ENCODE data around the gene OCRL.
A peak's percentile ranks its signal among the peaks of the same experiment; 100 is the strongest.

Gene OCRL

DNA sequence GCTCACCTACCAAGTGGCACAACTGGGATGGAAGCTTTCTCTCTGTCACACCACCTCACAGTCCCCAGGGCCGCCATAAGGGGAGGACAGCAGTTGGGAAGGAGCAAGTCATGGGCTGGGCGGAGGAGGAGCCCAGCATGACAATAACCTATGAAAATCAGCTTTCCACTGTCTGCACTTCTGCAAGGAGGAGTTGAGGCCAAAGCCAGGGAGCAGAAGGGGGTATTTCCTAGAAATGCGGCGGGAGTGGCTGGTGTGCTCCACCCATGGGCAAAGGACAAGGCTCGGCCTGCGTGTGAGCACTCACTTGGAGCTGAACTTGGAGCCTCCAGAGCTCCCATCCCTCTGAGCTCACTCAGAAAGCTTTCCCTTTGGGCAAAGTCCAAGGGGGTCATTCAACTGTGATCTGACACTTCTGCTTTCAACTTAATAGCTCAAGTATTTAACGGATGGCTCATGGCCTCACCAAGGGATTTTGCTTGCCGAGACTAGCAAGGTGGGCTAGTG lies 96.2 kb downstream of the OCRL start:
- DNase-seq (ENCODE audit: insufficient read length, low spot score), result no peak
- FAIRE-seq, result no peak
- TF ChIP-seq POLR2AphosphoS5 (IDR thresholded peaks at IDR 0.05; ENCODE audit: low read depth, low read length) (no peak), POU2F2 (IDR thresholded peaks at IDR 0.05; ENCODE audit: low read depth, low read length) (no peak), SPI1 (IDR thresholded peaks at IDR 0.05; ENCODE audit: low read depth, low read length) (no peak), TAF1 (IDR thresholded peaks at IDR 0.05; ENCODE audit: low read depth, low read length) (no peak), PAX5 (IDR thresholded peaks at IDR 0.05; ENCODE audit: insufficient read depth, low read length, severe bottlenecking) (no peak), POLR2A (IDR thresholded peaks at IDR 0.05; ENCODE audit: low read depth, low read length) (no peak)

GRCh38 chrX:129637217-129638109 lies 97.4 kb downstream of the OCRL start:
- TF ChIP-seq PAX5 (IDR thresholded peaks at IDR 0.05; ENCODE audit: insufficient read depth, low read length, severe bottlenecking) (no peak), POLR2A (IDR thresholded peaks at IDR 0.05; ENCODE audit: low read depth, low read length) (no peak), SPI1 (IDR thresholded peaks at IDR 0.05; ENCODE audit: low read depth, low read length) (no peak), POU2F2 (IDR thresholded peaks at IDR 0.05; ENCODE audit: low read depth, low read length) (no peak), POLR2AphosphoS5 (IDR thresholded peaks at IDR 0.05; ENCODE audit: low read depth, low read length) (no peak), TAF1 (IDR thresholded peaks at IDR 0.05; ENCODE audit: low read depth, low read length) (no peak)
- peak; percentile 85 for FAIRE-seq
- DNase-seq (ENCODE audit: insufficient read length, low spot score), result no peak

DNA sequence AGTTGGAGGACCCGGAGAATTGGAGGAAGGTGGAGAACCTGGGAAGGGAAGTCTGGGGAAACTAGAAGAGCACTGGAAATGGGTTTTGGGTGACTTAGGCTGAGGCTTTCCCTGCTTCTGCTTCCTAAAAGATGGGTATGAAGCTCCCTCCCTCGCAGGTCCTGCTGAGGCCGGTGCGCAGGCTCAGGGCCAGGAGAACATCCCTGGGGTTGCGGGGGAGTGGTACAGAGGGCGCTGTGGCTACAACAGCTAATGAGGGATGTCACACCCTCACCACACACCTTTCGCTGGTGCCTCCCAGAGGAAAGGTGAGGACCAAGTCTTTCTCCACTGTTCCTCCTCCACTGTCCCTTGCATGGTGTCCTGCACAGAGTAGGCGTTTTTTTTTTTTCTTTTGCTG lies 98.9 kb downstream of the OCRL start:
- TF ChIP-seq PAX5 (IDR thresholded peaks at IDR 0.05; ENCODE audit: insufficient read depth, low read length, severe bottlenecking) (no peak), TAF1 (IDR thresholded peaks at IDR 0.05; ENCODE audit: low read depth, low read length) (no peak), POU2F2 (IDR thresholded peaks at IDR 0.05; ENCODE audit: low read depth, low read length) (no peak), POLR2A (IDR thresholded peaks at IDR 0.05; ENCODE audit: low read depth, low read length) (no peak), POLR2AphosphoS5 (IDR thresholded peaks at IDR 0.05; ENCODE audit: low read depth, low read length) (no peak)

GRCh38 chrX:129640737-129641136 lies 100.7 kb downstream of the OCRL start:
- no peak for DNase-seq (ENCODE audit: insufficient read length, low spot score)
- FAIRE-seq, result no peak

More for the DNA sequence above, 98.9 kb downstream of the OCRL start:
- DNase-seq (ENCODE audit: insufficient read length, low spot score), result no peak
- FAIRE-seq, result no peak

DNA sequence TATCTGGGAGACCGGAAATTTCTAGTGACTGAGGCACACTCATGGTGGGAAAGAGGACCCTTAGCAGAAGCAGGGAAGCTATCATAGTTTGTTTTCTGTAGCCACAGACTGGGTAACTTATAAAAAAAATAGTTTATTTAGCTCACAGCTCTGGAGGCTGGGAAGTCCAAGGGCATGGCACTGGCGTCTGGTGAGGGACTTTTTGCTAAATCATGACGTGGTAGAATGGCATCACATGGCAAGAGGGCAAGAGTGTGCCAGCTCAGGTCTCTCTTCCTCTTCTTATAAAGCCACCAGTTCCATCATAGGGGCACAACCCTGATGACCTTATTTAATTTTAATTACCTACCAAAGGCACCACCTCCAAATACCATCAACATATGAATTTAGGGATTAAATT lies 101.4 kb downstream of the OCRL start:
- TF ChIP-seq POLR2AphosphoS5 (IDR thresholded peaks at IDR 0.05; ENCODE audit: low read depth, low read length) (no peak), SPI1 (IDR thresholded peaks at IDR 0.05; ENCODE audit: low read depth, low read length) (no peak), POU2F2 (IDR thresholded peaks at IDR 0.05; ENCODE audit: low read depth, low read length) (no peak), POLR2A (IDR thresholded peaks at IDR 0.05; ENCODE audit: low read depth, low read length) (no peak)
- FAIRE-seq (no peak), DNase-seq (ENCODE audit: insufficient read length, low spot score) (no peak)

More at GRCh38 chrX:129640737-129641136, 100.7 kb downstream of the OCRL start:
- TF ChIP-seq POLR2A (IDR thresholded peaks at IDR 0.05; ENCODE audit: low read depth, low read length), result no peak
- TF ChIP-seq SPI1 (IDR thresholded peaks at IDR 0.05; ENCODE audit: low read depth, low read length), result no peak
- TF ChIP-seq TAF1 (IDR thresholded peaks at IDR 0.05; ENCODE audit: low read depth, low read length), result no peak
- TF ChIP-seq POLR2AphosphoS5 (IDR thresholded peaks at IDR 0.05; ENCODE audit: low read depth, low read length), result no peak
- TF ChIP-seq PAX5 (IDR thresholded peaks at IDR 0.05; ENCODE audit: insufficient read depth, low read length, severe bottlenecking), result no peak
- TF ChIP-seq POU2F2 (IDR thresholded peaks at IDR 0.05; ENCODE audit: low read depth, low read length), result no peak

- no peak for FAIRE-seq
- DNase-seq (ENCODE audit: insufficient read length, low spot score), result no peak
- TF ChIP-seq POLR2AphosphoS5 (IDR thresholded peaks at IDR 0.05; ENCODE audit: low read depth, low read length) (no peak), TAF1 (IDR thresholded peaks at IDR 0.05; ENCODE audit: low read depth, low read length) (no peak), POLR2A (IDR thresholded peaks at IDR 0.05; ENCODE audit: low read depth, low read length) (no peak), PAX5 (IDR thresholded peaks at IDR 0.05; ENCODE audit: insufficient read depth, low read length, severe bottlenecking) (no peak), SPI1 (IDR thresholded peaks at IDR 0.05; ENCODE audit: low read depth, low read length) (no peak), POU2F2 (IDR thresholded peaks at IDR 0.05; ENCODE audit: low read depth, low read length) (no peak)
These were observed 101.9 kb downstream of the OCRL start for GRCh38 chrX:129641941-129642340.

Measured in GM12891 (cell line).